ENCODE results near the gene FSD2. TPM values are rescaled to one million over a fixed set of nuclear protein-coding genes. Genes with fewer than 3 reads are reported as not detected.

FSD2 gene
- total and polyA plus RNA-seq, 9 of the 15 experiments (the other 6 are each of a cell fraction or from before 2014, with no cell fraction given) = 0.01 to 0.06 TPM; not detected in 7

DNA sequence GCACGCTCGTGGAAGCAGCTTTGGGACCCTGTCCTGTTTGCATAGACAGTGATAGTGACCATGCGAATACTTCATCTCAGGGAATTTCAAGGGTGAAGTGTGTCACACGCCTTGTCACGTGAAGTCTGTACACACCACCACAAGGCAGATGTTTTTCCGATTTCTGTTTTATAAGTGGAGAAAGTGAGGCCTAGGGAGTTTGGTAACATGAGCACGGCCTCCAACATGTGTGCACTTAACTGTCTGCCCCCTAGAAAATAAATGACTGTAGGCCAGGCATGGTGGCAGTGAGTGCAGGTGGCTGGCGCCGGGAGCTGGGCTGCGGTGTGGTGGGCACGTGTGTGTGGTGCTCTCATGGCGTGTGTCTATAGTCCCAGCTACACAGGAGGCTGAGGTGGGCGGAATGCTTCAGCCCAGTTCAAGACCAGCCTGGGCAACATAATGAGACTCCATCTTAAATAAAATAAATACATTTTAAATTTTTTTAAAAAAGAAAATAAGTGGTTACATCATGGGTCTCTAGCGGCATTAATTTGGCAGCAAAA is 45.5 kb upstream of the FSD2 start:
- CTCF ChIA-PET (ENCODE audit: low intra/inter-chr PET ratio) = interaction anchor here (1.2 kb wide), 1 partner anchor 150 kb away, joined by 3 read pairs; no protein-coding TSS in a partner anchor
- TF ChIP-seq, protein P1, sequence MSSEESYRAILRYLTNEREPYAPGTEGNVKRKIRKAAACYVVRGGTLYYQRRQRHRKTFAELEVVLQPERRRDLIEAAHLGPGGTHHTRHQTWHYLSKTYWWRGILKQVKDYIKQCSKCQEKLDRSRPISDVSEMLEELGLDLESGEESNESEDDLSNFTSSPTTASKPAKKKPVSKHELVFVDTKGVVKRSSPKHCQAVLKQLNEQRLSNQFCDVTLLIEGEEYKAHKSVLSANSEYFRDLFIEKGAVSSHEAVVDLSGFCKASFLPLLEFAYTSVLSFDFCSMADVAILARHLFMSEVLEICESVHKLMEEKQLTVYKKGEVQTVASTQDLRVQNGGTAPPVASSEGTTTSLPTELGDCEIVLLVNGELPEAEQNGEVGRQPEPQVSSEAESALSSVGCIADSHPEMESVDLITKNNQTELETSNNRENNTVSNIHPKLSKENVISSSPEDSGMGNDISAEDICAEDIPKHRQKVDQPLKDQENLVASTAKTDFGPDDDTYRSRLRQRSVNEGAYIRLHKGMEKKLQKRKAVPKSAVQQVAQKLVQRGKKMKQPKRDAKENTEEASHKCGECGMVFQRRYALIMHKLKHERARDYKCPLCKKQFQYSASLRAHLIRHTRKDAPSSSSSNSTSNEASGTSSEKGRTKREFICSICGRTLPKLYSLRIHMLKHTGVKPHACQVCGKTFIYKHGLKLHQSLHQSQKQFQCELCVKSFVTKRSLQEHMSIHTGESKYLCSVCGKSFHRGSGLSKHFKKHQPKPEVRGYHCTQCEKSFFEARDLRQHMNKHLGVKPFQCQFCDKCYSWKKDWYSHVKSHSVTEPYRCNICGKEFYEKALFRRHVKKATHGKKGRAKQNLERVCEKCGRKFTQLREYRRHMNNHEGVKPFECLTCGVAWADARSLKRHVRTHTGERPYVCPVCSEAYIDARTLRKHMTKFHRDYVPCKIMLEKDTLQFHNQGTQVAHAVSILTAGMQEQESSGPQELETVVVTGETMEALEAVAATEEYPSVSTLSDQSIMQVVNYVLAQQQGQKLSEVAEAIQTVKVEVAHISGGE (CRISPR knock-in tag; IDR thresholded peaks at IDR 0.05) = no peak
- TF ChIP-seq IFI16 (CRISPR knock-in tag; IDR thresholded peaks at IDR 0.05) (no peak), OTX1 (CRISPR knock-in tag; IDR thresholded peaks at IDR 0.05) (no peak), PTTG1 (tag; IDR thresholded peaks at IDR 0.05; ENCODE audit: low read depth) (no peak), EP300 (IDR thresholded peaks at IDR 0.05; ENCODE audit: low read length) (no peak), MBD2 (IDR thresholded peaks at IDR 0.05; ENCODE audit: borderline replicate concordance, low read depth) (no peak), KLF13 (tag; IDR thresholded peaks at IDR 0.05; ENCODE audit: borderline replicate concordance, low read depth) (no peak)
- TF ChIP-seq, protein P2, sequence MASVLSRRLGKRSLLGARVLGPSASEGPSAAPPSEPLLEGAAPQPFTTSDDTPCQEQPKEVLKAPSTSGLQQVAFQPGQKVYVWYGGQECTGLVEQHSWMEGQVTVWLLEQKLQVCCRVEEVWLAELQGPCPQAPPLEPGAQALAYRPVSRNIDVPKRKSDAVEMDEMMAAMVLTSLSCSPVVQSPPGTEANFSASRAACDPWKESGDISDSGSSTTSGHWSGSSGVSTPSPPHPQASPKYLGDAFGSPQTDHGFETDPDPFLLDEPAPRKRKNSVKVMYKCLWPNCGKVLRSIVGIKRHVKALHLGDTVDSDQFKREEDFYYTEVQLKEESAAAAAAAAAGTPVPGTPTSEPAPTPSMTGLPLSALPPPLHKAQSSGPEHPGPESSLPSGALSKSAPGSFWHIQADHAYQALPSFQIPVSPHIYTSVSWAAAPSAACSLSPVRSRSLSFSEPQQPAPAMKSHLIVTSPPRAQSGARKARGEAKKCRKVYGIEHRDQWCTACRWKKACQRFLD (CRISPR knock-in tag; IDR thresholded peaks at IDR 0.05) = no peak
- TF ChIP-seq, protein P3, sequence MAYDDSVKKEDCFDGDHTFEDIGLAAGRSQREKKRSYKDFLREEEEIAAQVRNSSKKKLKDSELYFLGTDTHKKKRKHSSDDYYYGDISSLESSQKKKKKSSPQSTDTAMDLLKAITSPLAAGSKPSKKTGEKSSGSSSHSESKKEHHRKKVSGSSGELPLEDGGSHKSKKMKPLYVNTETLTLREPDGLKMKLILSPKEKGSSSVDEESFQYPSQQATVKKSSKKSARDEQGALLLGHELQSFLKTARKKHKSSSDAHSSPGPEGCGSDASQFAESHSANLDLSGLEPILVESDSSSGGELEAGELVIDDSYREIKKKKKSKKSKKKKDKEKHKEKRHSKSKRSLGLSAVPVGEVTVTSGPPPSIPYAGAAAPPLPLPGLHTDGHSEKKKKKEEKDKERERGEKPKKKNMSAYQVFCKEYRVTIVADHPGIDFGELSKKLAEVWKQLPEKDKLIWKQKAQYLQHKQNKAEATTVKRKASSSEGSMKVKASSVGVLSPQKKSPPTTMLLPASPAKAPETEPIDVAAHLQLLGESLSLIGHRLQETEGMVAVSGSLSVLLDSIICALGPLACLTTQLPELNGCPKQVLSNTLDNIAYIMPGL (CRISPR knock-in tag; IDR thresholded peaks at IDR 0.05) = no peak
- H3K4me1 ChIP-seq (replicated peaks in 1 of 2; ENCODE audit: control insufficient read depth in 2 of 2, insufficient read depth in 2 of 2, low read length in 2 of 2) = peaks cover 36 to 55% of the 10 kb centered on the region in 2 experiments
- H3K4me2 ChIP-seq (ENCODE audit: insufficient read depth, low read length) = no peak overlapping the region
- POLR2A ChIA-PET = interaction anchor here (1.0 to 1.4 kb wide), 2 partner anchors 10 to 42 kb away, joined by 3 to 12 read pairs; no protein-coding TSS in a partner anchor
- in situ Hi-C loops (cut with MboI) = loop anchor here (10.0 kb wide), 1 partner anchor 133 kb away; the partner anchor contains the start of gene RAMAC
- H3K36me3 ChIP-seq (ENCODE audit: control insufficient read depth, insufficient read depth, low read length) = no peaks in the 10 kb centered on the region
- H3K79me2 ChIP-seq (ENCODE audit: control insufficient read depth, insufficient read depth, low read length) = no peaks in the 10 kb centered on the region
- intact Hi-C loops (cut with micrococcal nuclease) = no loop called here
- 84% methylated on average over 14 of the region's 14 CpGs for WGBS (ENCODE audit: insufficient coverage, low coverage, missing lambda C conversion rate)
- no peak overlapping the region for H2AFZ ChIP-seq (ENCODE audit: low read depth, low read length)
- H3K27ac ChIP-seq (ENCODE audit: extremely low read depth, low read depth, low read length) = no peak overlapping the region
- FAIRE-seq (no peak), DNase-seq (ENCODE audit: extremely low read depth in 1 of 4, low spot score in 3 of 4) (no peak), ATAC-seq (no peak)
- no peak overlapping the region for H3K4me3 ChIP-seq
- no peaks in the 10 kb centered on the region for H4K20me1 ChIP-seq (replicated peaks; ENCODE audit: control insufficient read depth, insufficient read depth, low read length)
- no peak overlapping the region for H3K9ac ChIP-seq (ENCODE audit: insufficient read depth in 1 of 2, low read depth in 2 of 2, low read length in 2 of 2)
- no peaks in the 10 kb centered on the region for H3K9me1 ChIP-seq (ENCODE audit: control insufficient read depth, insufficient read depth, low read length)
- BruUV-seq (replicated peaks) = no TSS peak
- H3K27me3 ChIP-seq (ENCODE audit: control insufficient read depth in 2 of 2, insufficient read depth in 2 of 2, low read length in 2 of 2) = no peaks in the 10 kb centered on the region
- H3K9me3 ChIP-seq (replicated peaks; ENCODE audit: control insufficient read depth, insufficient read depth, low read depth, low read length) = no peaks in the 10 kb centered on the region
